SK-N-DZ (cell line): ENCODE data around the gene PAF1. TPM values are rescaled to one million over a fixed set of nuclear protein-coding genes. Genes with fewer than 3 reads are reported as not detected.
A peak's percentile ranks its signal among the peaks of the same experiment; 100 is the strongest.

Source experiments
- DNase-seq: peaks from one replicate; pipeline ENCODE4 v3.0.0-alpha.2; 2015; ENCODE audit warnings: low spot score
- polyA plus RNA-seq, 2 experiments: library from polyadenylated mRNA; depleted of rRNA; stranded (reverse); fragments of >200 nt; gene quantifications; 2 replicates each; pipeline ENCODE4 v1.2.3, GENCODE V29; 2014

PAF1 gene
- polyA plus RNA-seq (2014; cell fraction: cytosol; rRNA removed): 22.7 and 24.5 TPM in 2 replicates
- 20.1 and 24.0 TPM in 2 replicates for polyA plus RNA-seq (2014; cell fraction: nucleus; rRNA removed)

GRCh38 chr19:39390751-39391437, at the start of gene PAF1, which contains the start of gene MED29:
Gene PAF1 (minus strand): TSS chr19:39391106. CDS start chr19:39390864, 242 bp downstream.
Gene MED29 (plus strand): TSS chr19:39391378. CDS start chr19:39391423, 45 bp downstream.
- DNase-seq: peak; percentile 99

- no peak for DNase-seq
Observed at GRCh38 chr19:39438270-39438934, 47.5 kb upstream of the PAF1 start.

- no peak for DNase-seq
Observed at GRCh38 chr19:39436350-39436716, 45.4 kb upstream of the PAF1 start.

- DNase-seq: peak; percentile 97
Observed at GRCh38 chr19:39435499-39436349, 44.8 kb upstream of the PAF1 start, which contains the start of gene RPS16. Gene RPS16 (minus strand): TSS chr19:39435949. CDS start chr19:39435895, 54 bp downstream.

DNA sequence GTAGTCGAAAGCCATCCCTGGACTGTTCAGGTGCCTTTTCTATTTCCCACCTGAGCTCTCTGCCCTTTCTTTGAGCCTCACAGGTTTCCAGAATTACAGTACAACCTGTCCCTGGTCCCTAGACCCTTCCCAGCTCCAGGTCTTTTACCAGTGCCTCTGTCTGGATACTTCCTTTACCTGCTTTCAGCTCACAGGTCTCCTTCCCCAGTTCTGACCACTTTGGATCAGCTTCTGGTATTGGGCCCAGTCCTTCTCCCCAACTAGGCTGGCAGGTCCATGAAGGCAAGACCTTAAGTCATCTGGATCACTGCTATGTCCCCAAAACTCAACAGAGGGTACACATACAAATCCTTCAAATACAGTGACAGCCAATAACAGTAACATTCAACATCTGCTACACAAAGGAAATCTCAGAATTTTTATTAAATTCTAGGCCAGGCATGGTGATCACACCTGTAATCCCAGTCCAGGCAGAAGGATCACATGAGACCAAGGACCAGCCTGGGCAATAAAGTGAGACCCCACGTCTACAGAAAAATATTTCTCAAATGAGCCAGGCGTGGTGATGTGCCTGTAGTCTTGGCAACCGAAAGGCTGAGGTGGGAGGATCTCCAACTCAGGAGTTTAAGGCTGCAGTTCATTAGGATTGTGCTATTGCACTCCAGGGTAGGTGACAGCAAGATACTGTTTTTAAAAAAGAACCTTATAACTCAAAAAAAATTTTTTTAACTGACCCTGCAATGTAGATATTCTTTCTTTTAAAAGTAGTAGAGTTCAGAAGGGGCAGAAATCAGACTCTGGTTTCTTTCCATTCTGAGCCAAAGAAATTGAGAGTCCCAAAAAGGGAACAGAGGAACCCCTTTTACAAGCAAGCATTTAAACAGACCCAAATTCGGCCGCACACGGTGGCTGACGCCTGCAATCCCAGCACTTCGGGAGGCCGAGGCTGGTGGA, 43.5 kb upstream of the PAF1 start:
- DNase-seq: no peak

DNA sequence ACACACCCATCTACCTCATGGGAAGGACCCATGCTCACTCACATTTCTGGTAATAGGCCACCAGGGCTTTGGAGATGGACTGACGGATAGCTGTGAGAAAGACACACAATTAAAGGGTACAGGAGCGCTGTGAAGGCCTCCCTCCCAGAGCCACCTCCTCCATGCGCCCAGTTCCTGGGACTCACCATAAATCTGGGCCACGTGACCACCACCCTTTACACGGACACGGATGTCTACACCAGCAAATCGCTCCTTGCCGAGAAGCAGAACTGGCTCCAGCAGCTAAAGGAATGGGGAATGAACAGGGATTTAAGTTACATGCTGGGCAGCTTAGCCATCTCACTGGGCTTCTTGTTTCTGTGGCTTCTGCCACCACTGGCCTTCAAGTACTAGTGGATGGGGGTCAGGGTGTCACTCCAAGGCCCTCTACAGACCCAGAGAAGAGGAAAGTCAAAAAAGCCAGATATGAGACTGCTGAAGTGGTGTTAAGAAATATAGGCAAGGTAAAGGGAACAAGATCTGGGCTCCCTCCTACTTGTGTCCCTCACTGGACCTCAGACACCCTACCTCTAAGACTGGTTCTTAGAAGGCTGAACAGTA, 42.7 kb upstream of the PAF1 start:
- no peak for DNase-seq

DNA sequence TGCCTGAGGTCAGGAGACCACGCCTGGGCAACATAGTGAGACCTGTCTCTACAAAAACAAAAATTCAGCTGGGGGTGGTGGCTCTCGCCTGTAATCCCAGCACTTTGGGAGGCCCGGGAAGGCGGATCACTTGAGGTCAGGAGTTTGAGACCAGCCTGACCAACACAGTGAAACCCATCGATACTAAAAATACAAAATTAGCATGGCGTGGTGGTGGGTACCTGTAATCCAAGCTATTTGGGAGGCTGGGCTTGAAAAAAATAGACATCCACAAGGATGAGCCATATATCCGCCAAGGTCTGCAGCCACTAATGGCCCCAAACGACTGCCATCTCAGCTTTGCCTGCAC, 41.7 kb upstream of the PAF1 start:
- no peak for DNase-seq

DNA sequence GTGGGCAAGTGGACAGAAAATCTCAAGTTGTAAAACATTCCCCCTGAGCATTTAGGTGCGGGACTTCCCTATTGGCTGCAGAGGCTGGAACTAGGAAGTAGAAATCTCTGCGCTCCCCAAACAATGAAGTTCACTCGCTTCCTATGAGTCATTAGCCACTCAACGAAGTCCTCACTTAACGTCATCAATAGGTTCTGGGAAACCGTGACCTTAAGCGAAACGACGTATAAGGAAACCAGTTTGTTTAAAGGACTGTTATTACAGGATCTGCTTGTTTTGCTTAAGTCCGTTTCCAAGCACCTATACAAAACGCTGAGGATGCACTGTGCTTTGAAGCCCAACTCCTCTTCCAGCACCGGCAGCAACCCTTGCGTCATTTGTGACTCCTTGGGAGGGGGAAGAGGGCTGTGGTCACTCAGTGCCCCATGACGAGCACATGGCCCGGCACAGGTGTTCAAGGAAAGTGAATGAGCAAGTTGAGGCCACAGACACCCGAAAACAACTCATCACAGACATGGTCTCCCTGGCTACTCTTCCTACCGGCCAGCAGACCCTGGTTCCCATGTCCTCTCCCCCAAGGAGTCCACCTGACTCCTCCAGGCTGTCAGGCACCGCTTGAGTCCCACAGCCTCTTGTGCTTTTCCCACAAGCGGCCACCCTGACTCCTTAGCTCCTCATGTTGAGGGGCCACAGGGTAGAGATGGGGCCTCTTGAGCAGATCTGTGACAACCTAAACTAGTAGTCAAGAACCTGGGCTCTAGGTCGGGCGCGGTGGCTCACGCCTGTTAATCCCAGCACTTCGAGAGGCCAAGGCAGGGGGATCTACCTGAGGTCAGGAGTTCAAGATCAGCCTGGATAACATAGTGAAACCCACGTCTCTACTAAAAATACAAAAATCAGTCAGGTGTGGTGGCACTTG, 40.0 kb upstream of the PAF1 start:
- DNase-seq: no peak

GRCh38 chr19:39428283-39429112, 37.6 kb upstream of the PAF1 start:
- DNase-seq: no peak

DNA sequence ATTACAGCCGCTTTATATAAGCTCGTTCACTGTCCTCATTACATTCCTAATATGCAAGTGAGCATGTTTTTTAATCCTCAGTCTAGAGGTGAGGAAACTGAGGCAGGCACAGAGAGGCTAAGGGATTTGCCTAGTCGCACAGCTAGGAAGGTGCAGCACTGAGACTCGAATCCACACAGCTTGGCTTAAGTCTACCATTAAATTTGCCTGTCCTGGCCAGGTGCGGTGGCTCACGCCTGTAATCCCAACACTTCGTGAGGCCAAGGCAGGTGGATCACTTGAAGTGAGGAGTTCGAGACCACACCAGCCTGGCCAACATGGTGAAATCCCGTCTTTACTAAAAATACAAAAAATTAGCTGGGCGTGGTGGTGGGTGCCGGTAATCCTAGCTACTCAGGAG, 36.8 kb upstream of the PAF1 start:
- DNase-seq: no peak

DNA sequence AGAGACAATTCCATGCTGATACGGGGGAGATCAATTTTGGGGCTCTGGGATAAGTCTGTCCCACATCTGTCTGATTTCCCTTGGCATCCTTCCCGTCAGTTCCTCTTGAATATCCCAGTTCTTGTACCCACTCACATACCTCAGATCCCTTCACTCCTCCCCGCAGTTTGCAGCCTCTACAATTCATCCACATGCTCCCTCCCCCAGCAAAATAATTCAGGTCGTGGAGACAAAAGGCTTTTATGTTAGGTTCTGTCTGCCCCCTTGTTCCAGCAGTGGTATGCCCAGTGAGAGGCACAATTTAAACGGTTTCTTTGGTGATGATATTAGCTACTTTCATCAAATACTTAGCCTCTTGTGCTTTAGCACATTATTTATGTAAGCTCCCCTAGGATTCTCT, 35.3 kb upstream of the PAF1 start:
- no peak for DNase-seq

DNA sequence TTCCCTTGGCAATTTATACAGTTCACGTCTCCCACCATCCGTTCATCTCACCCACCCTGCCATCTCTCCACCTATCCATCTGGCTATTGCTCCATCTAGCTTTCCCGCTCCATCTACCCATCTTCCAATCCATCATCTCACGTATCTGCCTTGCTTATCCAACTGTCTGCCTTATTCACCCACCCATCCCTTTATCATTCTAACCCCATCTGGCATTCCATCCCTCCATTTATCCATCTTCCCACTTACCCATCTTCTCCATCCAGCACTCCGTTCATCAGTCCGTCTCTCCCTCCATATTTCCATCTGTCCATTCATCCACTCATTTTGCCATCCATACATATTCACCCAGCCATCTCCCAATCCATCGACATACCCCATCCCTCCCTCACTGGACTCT, 34.8 kb upstream of the PAF1 start:
- DNase-seq: no peak

- DNase-seq: no peak
Observed at GRCh38 chr19:39424934-39425333, 34.0 kb upstream of the PAF1 start.

GRCh38 chr19:39423258-39424086, 32.6 kb upstream of the PAF1 start:
- no peak for DNase-seq

- DNase-seq: no peak
Observed at GRCh38 chr19:39422020-39422419, 31.1 kb upstream of the PAF1 start.

GRCh38 chr19:39420769-39421168, 29.9 kb upstream of the PAF1 start:
- no peak for DNase-seq

GRCh38 chr19:39419003-39419402, 28.1 kb upstream of the PAF1 start:
- DNase-seq: no peak
